Liver (tissue), 9 donors: Measurements from ENCODE around the gene ADGRF3. TPM values are rescaled to one million over a fixed set of nuclear protein-coding genes. Genes with fewer than 3 reads are reported as not detected.

Experiments used
- DNase-seq: peaks from one replicate; pipeline ENCODE4 v3.0.0-alpha.2; 2017; ENCODE audit warnings: low spot score
- H3K27ac ChIP-seq, 2 donors: one replicate each; pipeline ENCODE4 v1.7.0; 2013; ENCODE audit warnings: inconsistent platforms in 2 of 2, low read length in 2 of 2, control low read depth in 1 of 2, low read depth in 1 of 2, mild to moderate bottlenecking in 1 of 2
- H3K27me3 ChIP-seq, 4 donors: one replicate each; pipeline versions ENCODE4 v1.6.1 to v1.7.0; 2013; ENCODE audit warnings: low read length in 3 of 4, inconsistent platforms in 1 of 4, mild to moderate bottlenecking in 1 of 4, moderate library complexity in 1 of 4; ENCODE audit not compliant: control insufficient read depth in 4 of 4, insufficient read depth in 4 of 4
- H3K36me3 ChIP-seq, 4 donors: one replicate each; pipeline versions ENCODE4 v1.6.1 to v1.7.0; 2013; ENCODE audit warnings: low read length in 3 of 4, mild to moderate bottlenecking in 3 of 4, low read depth in 1 of 4, moderate library complexity in 1 of 4; ENCODE audit not compliant: control insufficient read depth in 4 of 4, insufficient read depth in 3 of 4
- H3K4me1 ChIP-seq, 4 donors: one replicate each; pipeline versions ENCODE4 v1.6.1 to v1.7.0; 2013; ENCODE audit warnings: low read length in 3 of 4, mild to moderate bottlenecking in 3 of 4, moderate library complexity in 1 of 4; ENCODE audit not compliant: control insufficient read depth in 4 of 4, insufficient read depth in 4 of 4
- H3K4me3 ChIP-seq, 3 donors: one replicate each; pipeline versions ENCODE4 v1.6.1 to v1.7.0; 2013; ENCODE audit warnings: low read length in 3 of 3, control low read depth in 1 of 3, low read depth in 1 of 3, mild to moderate bottlenecking in 1 of 3
- H3K9ac ChIP-seq, 2 donors: one replicate each; pipeline ENCODE4 v1.7.0; 2013; ENCODE audit warnings: low read length in 2 of 2, mild to moderate bottlenecking in 2 of 2, moderate library complexity in 2 of 2, control low read depth in 1 of 2, low read depth in 1 of 2
- H3K9me3 ChIP-seq, 4 donors: one replicate each; pipeline versions ENCODE4 v1.6.1 to v1.7.0; 2013; ENCODE audit warnings: low read length in 3 of 4; ENCODE audit not compliant: control insufficient read depth in 4 of 4
- ATF3 ChIP-seq: IDR thresholded peaks from 2 replicates; pipeline ENCODE4 v1.6.1; 2016; ENCODE audit warnings: antibody characterized with exemption
- CTCF ChIP-seq: fragments of 150-350 bp; IDR thresholded peaks from 2 replicates; pipeline ENCODE4 v1.5.1; 2017; ENCODE audit warnings: improper control_type of control experiment, low read depth, low read length; ENCODE audit not compliant: missing input control
- EGR1 ChIP-seq, 2 donors: IDR thresholded peaks; 2 replicates each; pipeline ENCODE4 v1.6.1; 2016 to 2018; ENCODE audit warnings: antibody characterized with exemption in 2 of 2, low read depth in 2 of 2
- FOXA1 ChIP-seq: IDR thresholded peaks from 2 replicates; pipeline ENCODE4 v1.6.1; 2016; ENCODE audit warnings: antibody characterized with exemption
- FOXA2 ChIP-seq: IDR thresholded peaks from 2 replicates; pipeline ENCODE4 v1.6.1; 2016; ENCODE audit warnings: antibody characterized with exemption
- GABPA ChIP-seq, 2 donors: IDR thresholded peaks in 1 of 2; conservative IDR thresholded peaks in 1 of 2; 2 replicates each; pipeline ENCODE4 v1.6.1; 2016; ENCODE audit warnings: antibody characterized with exemption in 2 of 2, mild to moderate bottlenecking in 1 of 2, moderate library complexity in 1 of 2
- HNF4A ChIP-seq, 2 donors: conservative IDR thresholded peaks; 2 replicates each; pipeline ENCODE4 v1.6.1; 2016; ENCODE audit warnings: antibody characterized with exemption in 2 of 2, mild to moderate bottlenecking in 2 of 2
- HNF4G ChIP-seq: IDR thresholded peaks from 2 replicates; pipeline ENCODE4 v1.6.1; 2016; ENCODE audit warnings: antibody characterized with exemption
- JUND ChIP-seq, 2 donors: IDR thresholded peaks; 2 replicates each; pipeline ENCODE4 v1.6.1; 2016; ENCODE audit warnings: antibody characterized with exemption in 2 of 2
- NR2F2 ChIP-seq: IDR thresholded peaks from 2 replicates; pipeline ENCODE4 v1.6.1; 2016; ENCODE audit warnings: antibody characterized with exemption
- RAD21 ChIP-seq, 2 donors: IDR thresholded peaks; 2 replicates each; pipeline ENCODE4 v1.6.1; 2016; ENCODE audit warnings: antibody characterized with exemption in 2 of 2, mild to moderate bottlenecking in 2 of 2
- REST ChIP-seq: IDR thresholded peaks from 2 replicates; pipeline ENCODE4 v1.6.1; 2016; ENCODE audit warnings: antibody characterized with exemption, mild to moderate bottlenecking
- RXRA ChIP-seq, 2 donors: IDR thresholded peaks; 2 replicates each; pipeline ENCODE4 v1.6.1; 2017 to 2018; ENCODE audit warnings: antibody characterized with exemption in 2 of 2, mild to moderate bottlenecking in 1 of 2
- SP1 ChIP-seq: IDR thresholded peaks from 2 replicates; pipeline ENCODE4 v1.6.1; 2018; ENCODE audit warnings: antibody characterized with exemption, mild to moderate bottlenecking
- TAF1 ChIP-seq: conservative IDR thresholded peaks from 2 replicates; pipeline ENCODE4 v1.6.1; 2016; ENCODE audit warnings: antibody characterized with exemption, mild to moderate bottlenecking
- YY1 ChIP-seq: IDR thresholded peaks from 2 replicates; pipeline ENCODE4 v1.6.1; 2016; ENCODE audit warnings: antibody characterized with exemption, mild to moderate bottlenecking
- WGBS: extraction: QIAGEN DNeasy Blood & Tissue Kit; methylation state at CpG from one replicate; pipeline ENCODE4 v1.1.7; 2013; 5-methylcytosine and 5-hydroxymethylcytosine counted together
- polyA plus RNA-seq, 2 donors: library from polyadenylated mRNA; stranded (reverse) in 1 of 2; unstranded in 1 of 2; fragments of 200-250 nt in 1 of 2; fragments of >200 nt in 1 of 2; fragmentation: Nextera tagmentation in 1 of 2; extraction: Ambion mirVana in 1 of 2; gene quantifications; one replicate each; pipeline versions ENCODE4 v1.2.1 to v1.2.3, GENCODE V29; 2013 to 2015
- total RNA-seq, 2 donors: library from RNA; depleted of rRNA; stranded (reverse); fragments of >200 nt; gene quantifications; one replicate each; pipeline ENCODE4 v1.2.3, GENCODE V29; 2014
- TF ChIP-seq, protein P1 (sequence below): IDR thresholded peaks from 2 replicates; pipeline ENCODE4 v1.6.1; 2016; ENCODE audit warnings: antibody characterized with exemption
- TF ChIP-seq, protein P2 (sequence below): IDR thresholded peaks from 2 replicates; pipeline ENCODE4 v1.6.1; 2016; ENCODE audit warnings: antibody characterized with exemption
- donor health status: healthy.
- donor health status: healthy.
- donor health status: healthy.
- donor health status: healthy.
- donor health status: healthy.

Gene ADGRF3
- total and polyA plus RNA-seq, 4 donors, result 0.07 to 0.25 (median 0.10) TPM

DNA sequence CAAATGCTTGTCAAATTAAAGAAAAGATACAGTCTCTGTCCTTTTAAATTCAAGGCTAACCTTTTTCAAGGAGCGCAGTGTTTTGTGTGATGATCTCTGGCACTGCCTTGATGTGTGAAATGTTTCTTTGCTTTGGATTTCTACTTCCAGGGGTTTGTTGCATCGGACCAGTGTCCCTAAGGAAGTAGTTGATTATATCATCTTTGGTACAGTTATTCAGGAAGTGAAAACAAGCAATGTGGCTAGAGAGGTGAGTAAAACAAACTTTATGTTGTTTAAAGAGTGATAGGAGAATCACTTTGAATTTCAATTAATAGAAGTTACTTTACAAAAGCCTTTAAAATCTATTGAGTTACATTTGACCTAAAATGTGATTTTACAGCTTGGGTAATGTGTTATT, 73.1 kb downstream of the ADGRF3 start:
- H3K27ac ChIP-seq, result peak overlapping the region; percentile 42 to 64
- peaks cover 11 to 29% (median 22%) of the 10 kb centered on the region in 4 donors for H3K4me1 ChIP-seq
- H3K4me3 ChIP-seq, result no peak overlapping the region
- WGBS, result 57% methylated on average over 2 of the region's 2 CpGs
- no peak overlapping the region for H3K9ac ChIP-seq
- H3K27me3 ChIP-seq, result no peaks in the 10 kb centered on the region
- TF ChIP-seq TAF1 (no peak), JUND (IDR thresholded peaks at IDR 0.05) (no peak), GABPA (IDR thresholded peaks at IDR 0.05 in 1 of 2, conservative IDR thresholded peaks at IDR 0.05 in 1 of 2) (no peak), RAD21 (IDR thresholded peaks at IDR 0.05) (no peak), NR2F2 (no peak), HNF4G (no peak), HNF4A (conservative IDR thresholded peaks at IDR 0.05) (no peak), CTCF (no peak), YY1 (no peak), EGR1 (IDR thresholded peaks at IDR 0.05; ENCODE audit: low read depth in 2 of 2) (no peak), RXRA (IDR thresholded peaks at IDR 0.05) (no peak), FOXA2 (no peak), SP1 (no peak), FOXA1 (no peak), ATF3 (no peak), REST (no peak)
- TF ChIP-seq, protein P1, sequence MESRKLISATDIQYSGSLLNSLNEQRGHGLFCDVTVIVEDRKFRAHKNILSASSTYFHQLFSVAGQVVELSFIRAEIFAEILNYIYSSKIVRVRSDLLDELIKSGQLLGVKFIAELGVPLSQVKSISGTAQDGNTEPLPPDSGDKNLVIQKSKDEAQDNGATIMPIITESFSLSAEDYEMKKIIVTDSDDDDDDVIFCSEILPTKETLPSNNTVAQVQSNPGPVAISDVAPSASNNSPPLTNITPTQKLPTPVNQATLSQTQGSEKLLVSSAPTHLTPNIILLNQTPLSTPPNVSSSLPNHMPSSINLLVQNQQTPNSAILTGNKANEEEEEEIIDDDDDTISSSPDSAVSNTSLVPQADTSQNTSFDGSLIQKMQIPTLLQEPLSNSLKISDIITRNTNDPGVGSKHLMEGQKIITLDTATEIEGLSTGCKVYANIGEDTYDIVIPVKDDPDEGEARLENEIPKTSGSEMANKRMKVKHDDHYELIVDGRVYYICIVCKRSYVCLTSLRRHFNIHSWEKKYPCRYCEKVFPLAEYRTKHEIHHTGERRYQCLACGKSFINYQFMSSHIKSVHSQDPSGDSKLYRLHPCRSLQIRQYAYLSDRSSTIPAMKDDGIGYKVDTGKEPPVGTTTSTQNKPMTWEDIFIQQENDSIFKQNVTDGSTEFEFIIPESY, result no peak
- TF ChIP-seq, protein P2, sequence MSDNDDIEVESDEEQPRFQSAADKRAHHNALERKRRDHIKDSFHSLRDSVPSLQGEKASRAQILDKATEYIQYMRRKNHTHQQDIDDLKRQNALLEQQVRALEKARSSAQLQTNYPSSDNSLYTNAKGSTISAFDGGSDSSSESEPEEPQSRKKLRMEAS, result no peak
- no peak for DNase-seq
- H3K9me3 ChIP-seq, result no peaks in the 10 kb centered on the region
- peaks cover 0 to 19% (median 12%) of the 10 kb centered on the region in 4 donors for H3K36me3 ChIP-seq
